ENCODE data around the gene NFATC4.

The NFATC4 gene

GRCh38 chr14:24367514-24368211, at the start of gene NFATC4:
Gene NFATC4 (plus strand): TSS chr14:24368184. CDS start chr14:24368341, 157 bp downstream.
- Histone ChIP-seq H3K9me3 (ENCODE audit: insufficient read depth, low read length, severe bottlenecking) (no peaks in the 10 kb centered on the region), H4K20me1 (ENCODE audit: insufficient read depth, low read length) (no peaks in the 10 kb centered on the region), H2AFZ (ENCODE audit: low read depth, low read length) (no peak within 1 kb of the TSS), H3K79me2 (ENCODE audit: insufficient read depth, low read length) (no peaks in the 10 kb centered on the region), H3K4me2 (ENCODE audit: insufficient read depth, low read length) (no peak within 1 kb of the TSS; the same call in 1 of the 2 replicates), H3K36me3 (ENCODE audit: insufficient read depth, low read length) (no peaks in the 10 kb centered on the region), H3K4me3 (ENCODE audit: low read depth in 1 of 2, low read length in 2 of 2) (no peak within 1 kb of the TSS), H3K27me3 (ENCODE audit: insufficient read depth, low read length, poor library complexity) (peaks cover 55% of the 10 kb centered on the region), H3K9ac (ENCODE audit: low read depth, low read length) (no peak within 1 kb of the TSS), H3K4me1 (ENCODE audit: insufficient read depth, low read length) (no peaks in the 10 kb centered on the region), H3K27ac (ENCODE audit: low read length) (no peak within 1 kb of the TSS)
- DNase-seq (no peak), ATAC-seq (ENCODE audit: insufficient read depth, low read depth) (no peak)
- TF ChIP-seq EZH2 (IDR thresholded peaks at IDR 0.05; ENCODE audit: borderline replicate concordance, low read depth, low read length, severe bottlenecking) (no peak), CTCF (IDR thresholded peaks at IDR 0.05; ENCODE audit: borderline replicate concordance, extremely low read depth, low read length, poor library complexity, severe bottlenecking) (no peak)

- Histone ChIP-seq H3K4me3 (ENCODE audit: low read depth in 1 of 2, low read length in 2 of 2) (no peak overlapping the region), H3K9me3 (ENCODE audit: insufficient read depth, low read length, severe bottlenecking) (no peaks in the 10 kb centered on the region), H3K4me2 (ENCODE audit: insufficient read depth, low read length) (no peak overlapping the region), H3K79me2 (ENCODE audit: insufficient read depth, low read length) (no peaks in the 10 kb centered on the region), H3K9ac (ENCODE audit: low read depth, low read length) (no peak overlapping the region), H3K36me3 (ENCODE audit: insufficient read depth, low read length) (no peaks in the 10 kb centered on the region), H3K4me1 (ENCODE audit: insufficient read depth, low read length) (no peaks in the 10 kb centered on the region), H4K20me1 (ENCODE audit: insufficient read depth, low read length) (no peaks in the 10 kb centered on the region), H3K27me3 (ENCODE audit: insufficient read depth, low read length, poor library complexity) (no peaks in the 10 kb centered on the region), H2AFZ (ENCODE audit: low read depth, low read length) (no peak overlapping the region), H3K27ac (ENCODE audit: low read length) (no peak overlapping the region)
- TF ChIP-seq EZH2 (IDR thresholded peaks at IDR 0.05; ENCODE audit: borderline replicate concordance, low read depth, low read length, severe bottlenecking), result no peak
- no peak for TF ChIP-seq CTCF (IDR thresholded peaks at IDR 0.05; ENCODE audit: borderline replicate concordance, extremely low read depth, low read length, poor library complexity, severe bottlenecking)
- ATAC-seq (ENCODE audit: insufficient read depth, low read depth) (no peak), DNase-seq (no peak)
Measured at GRCh38 chr14:24321212-24321975, 46.6 kb upstream of the NFATC4 start.

GRCh38 chr14:24322672-24323071, 45.3 kb upstream of the NFATC4 start:
- no peak overlapping the region for H2AFZ ChIP-seq (ENCODE audit: low read depth, low read length)
- peaks cover 6% of the 10 kb centered on the region; the same call in 1 of the 2 replicates for H3K4me1 ChIP-seq (ENCODE audit: insufficient read depth, low read length)
- H3K36me3 ChIP-seq (ENCODE audit: insufficient read depth, low read length), result no peaks in the 10 kb centered on the region
- no peaks in the 10 kb centered on the region for H4K20me1 ChIP-seq (ENCODE audit: insufficient read depth, low read length)
- no peak overlapping the region for H3K27ac ChIP-seq (ENCODE audit: low read length)
- H3K9ac ChIP-seq (ENCODE audit: low read depth, low read length), result no peak overlapping the region
- TF ChIP-seq EZH2 (IDR thresholded peaks at IDR 0.05; ENCODE audit: borderline replicate concordance, low read depth, low read length, severe bottlenecking) (no peak), CTCF (IDR thresholded peaks at IDR 0.05; ENCODE audit: borderline replicate concordance, extremely low read depth, low read length, poor library complexity, severe bottlenecking) (no peak)
- no peak overlapping the region for H3K4me3 ChIP-seq (ENCODE audit: low read depth in 1 of 2, low read length in 2 of 2)
- DNase-seq (no peak), ATAC-seq (ENCODE audit: insufficient read depth, low read depth) (no peak)
- H3K9me3 ChIP-seq (ENCODE audit: insufficient read depth, low read length, severe bottlenecking), result no peaks in the 10 kb centered on the region
- no peak overlapping the region for H3K4me2 ChIP-seq (ENCODE audit: insufficient read depth, low read length)
- no peaks in the 10 kb centered on the region for H3K79me2 ChIP-seq (ENCODE audit: insufficient read depth, low read length)
- no peaks in the 10 kb centered on the region for H3K27me3 ChIP-seq (ENCODE audit: insufficient read depth, low read length, poor library complexity)

Data from DND-41 (cell line).